GM10248 (cell line): ENCODE measurements around the gene LDB1.

Source experiments
- CTCF ChIA-PET: fragments of 300-600 bp; sonication (Branson Sonifier 250); formaldehyde crosslinking; extraction: SDS; loops from one replicate; lab custom pipeline; 2021; ENCODE audit warnings: antibody characterized with exemption; lab: Yijun Ruan, JAX
- POLR2A ChIA-PET: fragments of 350-650 bp; sonication (Branson Sonifier 250); formaldehyde crosslinking; extraction: SDS; loops from one replicate; lab custom pipeline; 2020; ENCODE audit warnings: antibody characterized with exemption; lab: Yijun Ruan, JAX
- DNase-seq: peaks from one replicate; pipeline ENCODE4 v3.0.0; 2012; ENCODE audit errors: extremely low spot score
- TF ChIP-seq, protein P1 (sequence below): IDR thresholded peaks from 2 replicates; pipeline ENCODE4 v1.5.1; 2012; ENCODE audit warnings: mild to moderate bottlenecking, low read depth; ENCODE audit errors: extremely low read depth, missing control alignments, control extremely low read depth

LDB1 gene

DNA sequence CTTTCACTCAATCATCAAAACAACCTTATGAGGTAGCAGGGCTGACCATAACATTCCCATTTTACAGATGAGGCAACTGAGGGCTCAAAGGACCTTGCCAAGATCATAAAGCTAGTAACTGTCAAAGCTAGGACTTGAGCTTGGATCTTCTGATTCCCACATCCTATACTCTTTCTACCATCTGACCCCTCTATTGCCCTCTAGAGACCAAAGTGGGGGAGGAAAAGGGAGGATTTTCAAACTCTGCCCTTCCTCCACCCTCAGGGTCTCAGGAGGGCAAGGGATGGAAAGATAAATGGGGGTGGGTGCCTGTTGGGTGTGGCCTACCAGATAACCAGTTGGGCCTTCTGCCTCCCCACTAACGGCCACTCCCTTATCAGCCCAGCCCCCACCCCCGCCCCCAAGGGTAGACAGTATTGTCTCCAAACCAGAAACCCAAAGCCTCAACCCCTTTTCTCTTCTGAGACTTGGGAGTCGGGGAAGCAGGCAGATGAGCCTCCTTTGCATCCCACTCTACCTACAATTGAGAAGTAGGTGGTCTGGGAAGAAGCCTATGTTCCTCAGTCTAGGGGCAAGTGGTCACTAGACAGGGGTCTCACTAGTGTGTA is 7.9 kb downstream of the LDB1 start:
- ChIA-PET POLR2A (interaction anchor here (0.6 kb wide), 1 partner anchor 1139 kb away, joined by 3 read pairs; no protein-coding TSS in a partner anchor), CTCF (interaction anchor here (0.6 to 12.3 kb wide), 9 partner anchors 8 to 271 kb away, joined by 3 to 65 read pairs (median 3); partner anchors contain the start of gene PPRC1)
- DNase-seq: no peak
- TF ChIP-seq, protein P1, sequence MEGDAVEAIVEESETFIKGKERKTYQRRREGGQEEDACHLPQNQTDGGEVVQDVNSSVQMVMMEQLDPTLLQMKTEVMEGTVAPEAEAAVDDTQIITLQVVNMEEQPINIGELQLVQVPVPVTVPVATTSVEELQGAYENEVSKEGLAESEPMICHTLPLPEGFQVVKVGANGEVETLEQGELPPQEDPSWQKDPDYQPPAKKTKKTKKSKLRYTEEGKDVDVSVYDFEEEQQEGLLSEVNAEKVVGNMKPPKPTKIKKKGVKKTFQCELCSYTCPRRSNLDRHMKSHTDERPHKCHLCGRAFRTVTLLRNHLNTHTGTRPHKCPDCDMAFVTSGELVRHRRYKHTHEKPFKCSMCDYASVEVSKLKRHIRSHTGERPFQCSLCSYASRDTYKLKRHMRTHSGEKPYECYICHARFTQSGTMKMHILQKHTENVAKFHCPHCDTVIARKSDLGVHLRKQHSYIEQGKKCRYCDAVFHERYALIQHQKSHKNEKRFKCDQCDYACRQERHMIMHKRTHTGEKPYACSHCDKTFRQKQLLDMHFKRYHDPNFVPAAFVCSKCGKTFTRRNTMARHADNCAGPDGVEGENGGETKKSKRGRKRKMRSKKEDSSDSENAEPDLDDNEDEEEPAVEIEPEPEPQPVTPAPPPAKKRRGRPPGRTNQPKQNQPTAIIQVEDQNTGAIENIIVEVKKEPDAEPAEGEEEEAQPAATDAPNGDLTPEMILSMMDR: peak; percentile 38

DNA sequence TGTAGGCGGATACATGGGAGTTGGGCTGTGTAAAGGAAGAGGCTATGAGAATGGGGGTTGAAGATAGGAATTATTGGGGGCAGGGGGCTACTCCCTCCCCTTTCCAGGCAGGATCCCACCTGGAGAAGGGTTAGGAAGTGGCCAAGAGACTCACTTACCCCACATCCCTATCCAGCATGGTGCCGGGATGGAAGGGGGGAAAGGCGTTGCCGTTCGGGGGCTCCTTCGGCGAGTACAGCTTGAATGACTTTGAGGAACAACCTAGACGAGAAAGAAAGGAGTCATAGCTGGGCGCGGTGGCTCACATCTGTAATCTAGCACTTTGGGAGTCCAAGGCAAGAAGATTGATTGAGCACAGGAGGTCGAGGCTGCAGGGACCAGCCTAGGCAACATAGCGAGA is 8.9 kb downstream of the LDB1 start:
- TF ChIP-seq, protein P1: no peak
- no peak for DNase-seq
- ChIA-PET CTCF (interaction anchor here (0.8 to 12.3 kb wide), 4 partner anchors 9 to 37 kb away, joined by 3 to 65 read pairs (median 8); partner anchors contain the start of gene PPRC1), POLR2A (no interaction called here)

DNA sequence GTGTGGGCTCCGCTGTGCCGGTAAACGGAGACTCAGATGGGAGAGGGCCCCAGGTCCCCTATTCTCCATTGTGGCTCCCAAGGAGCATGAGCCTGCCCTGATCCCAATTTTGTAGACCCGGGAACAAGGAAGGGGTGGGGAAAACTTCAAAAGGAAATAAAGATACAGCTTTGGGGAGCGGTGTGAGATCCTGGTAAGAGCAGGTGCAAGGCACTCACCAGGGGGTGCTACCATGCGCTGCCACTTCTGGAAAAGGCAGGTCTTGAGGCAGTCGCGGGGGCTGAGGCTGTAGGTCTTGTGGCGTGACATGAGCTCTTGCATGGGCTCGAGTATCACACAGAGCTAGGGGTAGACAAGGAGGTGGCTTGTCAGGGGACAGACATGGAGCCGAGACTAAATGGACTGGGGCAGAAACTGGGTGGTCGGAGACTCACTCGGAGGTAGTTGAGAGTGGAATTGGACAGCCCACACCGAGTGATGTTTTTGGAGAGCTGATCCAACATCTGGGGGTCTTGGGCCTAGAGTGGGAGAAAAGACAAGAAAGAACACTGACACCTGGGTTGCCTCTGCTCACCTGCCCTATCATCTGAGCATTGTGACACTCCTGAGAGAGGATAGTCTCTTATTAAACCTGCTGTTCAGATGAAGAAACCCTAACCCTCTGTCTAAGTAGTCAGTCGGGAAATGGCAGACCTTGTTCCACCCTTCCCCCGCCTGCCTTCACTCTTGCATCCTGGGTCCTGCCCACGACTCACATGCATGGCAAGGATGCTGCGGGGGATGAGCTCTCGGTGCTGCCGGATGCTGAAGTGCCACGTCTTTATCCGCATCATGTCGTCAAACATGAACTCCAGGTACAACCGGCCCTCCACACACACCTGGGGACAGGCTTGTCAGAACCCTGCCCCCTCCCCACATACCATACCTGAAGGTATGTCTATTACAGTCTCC is 10.7 kb downstream of the LDB1 start:
- TF ChIP-seq, protein P1: no peak
- DNase-seq: no peak
- CTCF ChIA-PET: interaction anchor here (1.0 to 12.3 kb wide), 8 partner anchors 9 to 274 kb away, joined by 3 to 65 read pairs (median 4); no protein-coding TSS in a partner anchor
- POLR2A ChIA-PET: no interaction called here

DNA sequence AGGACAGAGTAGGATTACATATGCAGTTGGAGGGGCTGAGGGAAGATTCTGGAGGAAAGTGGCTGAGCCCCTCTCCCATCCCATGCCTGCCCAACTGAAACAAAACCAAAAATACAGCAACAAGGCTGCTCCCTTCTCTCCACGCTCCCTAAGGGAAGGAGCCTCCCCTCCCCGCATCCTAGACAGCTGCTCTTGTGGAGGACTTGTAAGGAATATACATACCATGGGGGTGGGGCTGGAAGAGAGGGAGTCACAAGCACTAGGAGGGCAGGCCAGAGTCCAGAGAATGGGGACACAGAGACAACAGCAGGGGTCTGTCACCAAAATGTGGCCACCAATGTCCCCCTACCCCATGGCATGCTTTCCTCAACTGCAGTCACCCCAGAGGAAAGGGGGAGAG is 13.2 kb downstream of the LDB1 start:
- DNase-seq: no peak
- POLR2A ChIA-PET: no interaction called here
- TF ChIP-seq, protein P1: no peak
- CTCF ChIA-PET: interaction anchor here (1.4 to 12.3 kb wide), 2 partner anchors 25 to 33 kb away, joined by 3 to 65 read pairs; no protein-coding TSS in a partner anchor

DNA sequence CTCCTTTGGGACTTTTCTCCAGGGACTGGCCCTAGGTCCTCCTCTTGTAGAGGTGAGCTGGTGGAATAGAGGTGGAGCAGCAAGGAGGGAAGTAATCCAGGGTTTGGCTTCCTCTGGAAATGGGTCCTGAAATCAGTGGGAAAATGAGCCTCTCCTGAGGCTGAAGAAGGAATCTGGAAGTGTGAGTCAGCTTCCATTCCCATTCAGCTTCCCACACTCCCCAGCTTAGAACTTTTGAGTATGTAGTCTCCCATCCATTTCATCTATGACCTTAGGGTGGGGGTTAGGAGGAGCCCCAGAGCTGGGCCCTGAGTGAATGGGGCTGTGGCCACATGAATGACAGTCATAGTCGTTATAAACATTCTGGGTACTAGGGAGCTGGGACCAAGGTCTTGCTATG is 17.7 kb downstream of the LDB1 start:
- TF ChIP-seq, protein P1: no peak
- DNase-seq: no peak
- POLR2A ChIA-PET: no interaction called here
- CTCF ChIA-PET: interaction anchor here (0.8 to 12.3 kb wide), 7 partner anchors 8 to 261 kb away, joined by 3 to 65 read pairs (median 6); no protein-coding TSS in a partner anchor

DNA sequence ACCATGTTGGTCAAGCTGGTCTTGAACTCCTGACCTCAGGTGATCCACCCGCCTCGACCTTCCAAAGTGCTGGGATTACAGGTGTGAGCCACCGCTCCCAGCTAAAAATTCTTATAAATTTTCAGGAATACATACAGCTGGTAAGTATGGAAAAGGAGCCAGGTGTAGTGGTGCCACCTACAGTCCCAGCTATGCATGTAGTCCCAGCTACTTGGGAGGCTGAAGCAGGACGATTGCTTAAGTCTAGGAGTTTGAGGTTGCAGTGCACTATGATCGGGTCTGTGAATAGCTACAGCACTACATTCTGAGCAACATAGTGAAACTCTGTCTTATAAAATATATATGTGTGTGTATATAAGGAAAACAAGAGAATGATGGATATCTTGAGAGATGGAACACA is 19.0 kb downstream of the LDB1 start:
- CTCF ChIA-PET: interaction anchor here (1.2 to 12.3 kb wide), 6 partner anchors 12 to 499 kb away, joined by 3 to 65 read pairs (median 6); no protein-coding TSS in a partner anchor
- DNase-seq: no peak
- TF ChIP-seq, protein P1: no peak
- POLR2A ChIA-PET: interaction anchor here (0.5 kb wide), 1 partner anchor 281 kb away, joined by 4 read pairs; no protein-coding TSS in a partner anchor
